Activated T-helper 17 cell treated with anti-CD3 and anti-CD28 coated beads, Interleukin-2, amount 50 U/mL, for 72 hours (primary cell): ENCODE measurements around the gene CACNG8. TPM values are rescaled to one million over a fixed set of nuclear protein-coding genes. Genes with fewer than 3 reads are reported as not detected.

Source experiments
- ATAC-seq: fragments of 150-1000 bp; cut with Tn5 transposase; replicated peaks from 2 replicates; pipeline ENCODE4 v1.10.0; 2021; ENCODE audit warnings: mild to moderate bottlenecking, moderate library complexity
- H3K27ac Mint-ChIP-seq: one replicate; pipeline ENCODE4 v1.8.0; 2022; ENCODE audit warnings: mixed read lengths
- H3K27me3 Mint-ChIP-seq: one replicate; pipeline ENCODE4 v1.8.0; 2022; ENCODE audit warnings: mixed read lengths
- H3K36me3 Mint-ChIP-seq: one replicate; pipeline ENCODE4 v1.8.0; 2022; ENCODE audit warnings: low read depth, mild to moderate bottlenecking, mixed read lengths
- H3K4me1 Mint-ChIP-seq: one replicate; pipeline ENCODE4 v1.8.0; 2022; ENCODE audit warnings: mixed read lengths
- H3K4me3 Mint-ChIP-seq: one replicate; pipeline ENCODE4 v1.8.0; 2022; ENCODE audit warnings: mild to moderate bottlenecking, mixed read lengths
- H3K9me3 Mint-ChIP-seq: one replicate; pipeline ENCODE4 v1.8.0; 2022; ENCODE audit warnings: mixed read lengths
- total RNA-seq, 2 donors: library from RNA; stranded (reverse); gene quantifications; one replicate each; pipeline ENCODE4 v1.2.3, GENCODE V29; 2022

CACNG8 gene
- total RNA-seq, 2 donors from 2014 or later: 0.05 TPM; not detected in 1

- Mint-ChIP-seq H3K4me1 (no peaks in the 10 kb centered on the region), H3K27ac (no peak overlapping the region), H3K27me3 (peaks cover 42% of the 10 kb centered on the region), H3K36me3 (no peaks in the 10 kb centered on the region), H3K4me3 (no peak overlapping the region), H3K9me3 (no peaks in the 10 kb centered on the region)
- no peak for ATAC-seq
Observed at GRCh38 chr19:53993448-53993847, 30.7 kb downstream of the CACNG8 start.

- no peak overlapping the region for H3K4me3 Mint-ChIP-seq
- H3K36me3 Mint-ChIP-seq: no peaks in the 10 kb centered on the region
- no peak overlapping the region for H3K27ac Mint-ChIP-seq
- no peaks in the 10 kb centered on the region for H3K9me3 Mint-ChIP-seq
- ATAC-seq: peak; percentile 19
- no peaks in the 10 kb centered on the region for H3K4me1 Mint-ChIP-seq
- peaks cover 48% of the 10 kb centered on the region for H3K27me3 Mint-ChIP-seq
Observed at GRCh38 chr19:53994811-53995210, 32.1 kb downstream of the CACNG8 start.

DNA sequence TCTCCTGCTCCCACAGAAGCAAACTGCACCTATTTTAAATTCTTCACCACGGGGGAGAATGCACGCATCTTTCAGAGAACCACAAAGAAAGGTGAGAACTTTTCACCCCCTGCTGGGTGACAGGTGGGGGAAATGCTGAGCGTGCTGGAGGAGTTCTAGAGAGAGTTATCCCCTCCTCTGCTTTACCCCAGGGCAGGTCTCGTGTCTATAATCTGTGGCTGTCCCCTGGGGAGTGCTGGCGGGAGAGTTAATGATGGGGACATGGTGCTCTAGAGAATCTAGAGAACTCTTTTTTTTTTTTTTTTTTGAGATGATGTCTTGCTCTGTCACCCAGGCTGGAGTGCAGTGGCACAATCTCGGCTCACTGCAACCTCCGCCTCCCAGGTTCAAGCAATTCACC is 35.5 kb downstream of the CACNG8 start:
- Mint-ChIP-seq H3K27ac (no peak overlapping the region), H3K36me3 (no peaks in the 10 kb centered on the region), H3K27me3 (peaks cover 49% of the 10 kb centered on the region), H3K9me3 (no peaks in the 10 kb centered on the region), H3K4me3 (no peak overlapping the region), H3K4me1 (no peaks in the 10 kb centered on the region)
- no peak for ATAC-seq

- Mint-ChIP-seq H3K9me3 (no peaks in the 10 kb centered on the region), H3K27me3 (peaks cover 34% of the 10 kb centered on the region), H3K4me3 (no peak overlapping the region), H3K27ac (no peak overlapping the region), H3K36me3 (no peaks in the 10 kb centered on the region), H3K4me1 (no peaks in the 10 kb centered on the region)
- no peak for ATAC-seq
Observed at GRCh38 chr19:53999694-54000093, 37.0 kb downstream of the CACNG8 start.

GRCh38 chr19:54001496-54001895 is 38.8 kb downstream of the CACNG8 start:
- no peak for ATAC-seq
- H3K27me3 Mint-ChIP-seq: peaks cover 19% of the 10 kb centered on the region
- H3K9me3 Mint-ChIP-seq: no peaks in the 10 kb centered on the region
- no peak overlapping the region for H3K27ac Mint-ChIP-seq
- H3K36me3 Mint-ChIP-seq: no peaks in the 10 kb centered on the region
- H3K4me1 Mint-ChIP-seq: no peaks in the 10 kb centered on the region
- H3K4me3 Mint-ChIP-seq: no peak overlapping the region

- H3K36me3 Mint-ChIP-seq: no peaks in the 10 kb centered on the region
- H3K27ac Mint-ChIP-seq: no peak overlapping the region
- peaks cover 18% of the 10 kb centered on the region for H3K27me3 Mint-ChIP-seq
- no peak overlapping the region for H3K4me3 Mint-ChIP-seq
- no peaks in the 10 kb centered on the region for H3K4me1 Mint-ChIP-seq
- H3K9me3 Mint-ChIP-seq: no peaks in the 10 kb centered on the region
- no peak for ATAC-seq
Observed at GRCh38 chr19:54002495-54003315, 40.0 kb downstream of the CACNG8 start.

DNA sequence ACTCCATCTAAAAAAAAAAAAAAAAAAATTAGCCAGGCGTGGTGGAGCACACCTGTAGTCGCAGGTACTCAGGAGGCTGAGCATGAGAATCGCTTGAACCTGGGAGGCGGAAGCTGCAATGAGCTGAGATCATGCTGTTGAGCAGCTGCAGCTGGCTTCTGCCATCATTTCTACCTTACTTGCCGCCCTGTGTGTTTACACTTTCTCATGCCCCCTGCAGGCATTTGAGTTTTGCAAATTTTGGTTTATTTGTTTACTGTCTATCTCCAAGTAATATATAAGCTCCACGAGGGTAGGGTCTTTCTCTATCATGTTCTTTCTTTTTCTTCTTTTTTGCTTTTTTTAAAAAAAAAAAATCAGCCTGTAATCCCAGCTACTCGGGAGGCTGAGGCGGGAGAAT is 46.7 kb downstream of the CACNG8 start:
- Mint-ChIP-seq H3K4me3 (no peak overlapping the region), H3K4me1 (peaks cover 4% of the 10 kb centered on the region)

GRCh38 chr19:54010474-54010873 is 47.7 kb downstream of the CACNG8 start:
- Mint-ChIP-seq H3K4me3 (no peak overlapping the region), H3K9me3 (no peaks in the 10 kb centered on the region), H3K27ac (no peak overlapping the region), H3K4me1 (peaks cover 4% of the 10 kb centered on the region), H3K36me3 (no peaks in the 10 kb centered on the region), H3K27me3 (peaks cover 24% of the 10 kb centered on the region)
- no peak for ATAC-seq

More for the DNA sequence above, 46.7 kb downstream of the CACNG8 start:
- H3K27ac Mint-ChIP-seq: no peak overlapping the region
- no peaks in the 10 kb centered on the region for H3K9me3 Mint-ChIP-seq
- ATAC-seq: no peak
- no peaks in the 10 kb centered on the region for H3K36me3 Mint-ChIP-seq
- H3K27me3 Mint-ChIP-seq: peaks cover 21% of the 10 kb centered on the region

DNA sequence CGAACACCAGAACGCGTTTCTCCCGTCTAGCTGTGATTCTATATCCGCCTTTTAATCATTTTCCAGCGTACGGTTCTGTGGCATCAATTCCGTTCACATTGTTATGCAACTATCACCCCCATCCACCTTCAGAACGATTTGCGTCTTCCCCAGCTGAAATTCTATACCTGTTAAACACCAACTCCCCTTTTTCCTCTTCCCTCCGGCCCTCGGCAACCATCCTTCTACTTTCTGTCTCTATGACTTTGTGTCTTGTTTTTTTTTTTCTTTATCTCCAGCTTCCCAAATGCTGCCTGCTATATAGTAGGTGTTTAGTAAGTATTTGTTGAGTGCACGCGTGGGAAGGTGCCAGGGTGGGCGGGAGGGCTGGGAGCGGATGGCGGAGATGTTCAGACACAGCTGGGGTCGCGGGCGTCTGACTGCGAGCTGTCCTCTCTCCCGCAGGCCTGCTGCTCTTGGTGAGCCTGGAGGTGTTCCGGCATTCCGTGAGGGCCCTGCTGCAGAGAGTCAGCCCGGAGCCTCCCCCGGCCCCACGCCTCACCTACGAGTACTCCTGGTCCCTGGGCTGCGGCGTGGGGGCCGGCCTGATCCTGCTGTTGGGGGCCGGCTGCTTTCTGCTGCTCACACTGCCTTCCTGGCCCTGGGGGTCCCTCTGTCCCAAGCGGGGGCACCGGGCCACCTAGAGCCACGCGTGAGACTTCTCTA is 48.9 kb downstream of the CACNG8 start:
- Mint-ChIP-seq H3K27ac (no peak overlapping the region), H3K9me3 (no peaks in the 10 kb centered on the region), H3K36me3 (no peaks in the 10 kb centered on the region), H3K27me3 (peaks cover 32% of the 10 kb centered on the region), H3K4me3 (no peak overlapping the region), H3K4me1 (peaks cover 4% of the 10 kb centered on the region)
- no peak for ATAC-seq

DNA sequence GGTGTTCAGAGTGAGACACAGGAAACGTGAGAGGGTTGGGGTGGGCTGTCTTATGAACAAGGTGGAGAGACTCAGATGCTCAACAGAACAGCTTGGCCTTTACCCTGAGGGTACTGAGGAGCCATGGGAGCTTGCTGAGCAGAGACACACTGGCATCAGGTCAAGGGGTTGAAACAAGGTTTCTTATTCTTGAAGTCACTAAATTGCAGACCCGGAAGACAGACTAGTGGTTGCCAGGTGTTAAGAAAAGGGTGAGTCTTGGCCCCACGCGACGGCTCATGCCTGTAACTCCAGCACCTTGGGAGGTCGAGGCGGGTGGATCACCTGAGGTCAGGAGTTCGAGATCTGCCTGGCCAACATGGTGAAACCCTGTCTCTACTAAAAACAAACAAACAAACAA is 51.1 kb downstream of the CACNG8 start:
- H3K27me3 Mint-ChIP-seq: peaks cover 34% of the 10 kb centered on the region
- ATAC-seq: no peak
- H3K27ac Mint-ChIP-seq: no peak overlapping the region
- no peaks in the 10 kb centered on the region for H3K9me3 Mint-ChIP-seq
- peaks cover 4% of the 10 kb centered on the region for H3K4me1 Mint-ChIP-seq
- H3K36me3 Mint-ChIP-seq: no peaks in the 10 kb centered on the region
- H3K4me3 Mint-ChIP-seq: no peak overlapping the region

GRCh38 chr19:54014920-54015560 is 52.3 kb downstream of the CACNG8 start:
- Mint-ChIP-seq H3K4me1 (peaks cover 4% of the 10 kb centered on the region), H3K27ac (no peak overlapping the region), H3K9me3 (no peaks in the 10 kb centered on the region), H3K36me3 (no peaks in the 10 kb centered on the region), H3K4me3 (no peak overlapping the region), H3K27me3 (peaks cover 34% of the 10 kb centered on the region)
- ATAC-seq: no peak

DNA sequence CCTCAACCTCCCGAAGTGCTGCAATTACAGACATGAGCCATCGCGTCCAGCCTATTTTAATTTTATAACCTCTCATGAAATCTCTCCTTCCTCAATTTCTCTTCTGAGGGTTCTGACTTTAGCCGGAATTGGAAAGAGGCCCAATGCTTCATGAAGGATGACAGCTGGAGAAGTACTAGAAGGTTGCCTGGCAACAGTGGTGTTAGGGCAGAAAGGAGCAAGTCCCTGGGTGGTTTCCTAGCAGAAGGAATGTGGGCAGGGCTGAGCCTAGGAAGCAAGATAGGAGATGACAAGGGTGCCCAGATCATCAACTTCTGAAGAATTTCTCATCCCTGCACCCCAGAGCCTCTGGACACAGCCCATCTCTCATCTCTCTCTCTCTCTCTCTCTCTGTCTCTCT is 54.5 kb downstream of the CACNG8 start:
- H3K27ac Mint-ChIP-seq: no peak overlapping the region
- no peak overlapping the region for H3K4me3 Mint-ChIP-seq
- ATAC-seq: no peak
- H3K27me3 Mint-ChIP-seq: peaks cover 30% of the 10 kb centered on the region
- no peaks in the 10 kb centered on the region for H3K36me3 Mint-ChIP-seq
- no peaks in the 10 kb centered on the region for H3K4me1 Mint-ChIP-seq
- H3K9me3 Mint-ChIP-seq: no peaks in the 10 kb centered on the region

GRCh38 chr19:54021363-54021762 is 58.6 kb downstream of the CACNG8 start:
- no peak for ATAC-seq
- H3K9me3 Mint-ChIP-seq: no peaks in the 10 kb centered on the region
- H3K4me3 Mint-ChIP-seq: no peak overlapping the region
- no peak overlapping the region for H3K27ac Mint-ChIP-seq
- no peaks in the 10 kb centered on the region for H3K4me1 Mint-ChIP-seq
- peaks cover 15% of the 10 kb centered on the region for H3K27me3 Mint-ChIP-seq
- H3K36me3 Mint-ChIP-seq: no peaks in the 10 kb centered on the region

DNA sequence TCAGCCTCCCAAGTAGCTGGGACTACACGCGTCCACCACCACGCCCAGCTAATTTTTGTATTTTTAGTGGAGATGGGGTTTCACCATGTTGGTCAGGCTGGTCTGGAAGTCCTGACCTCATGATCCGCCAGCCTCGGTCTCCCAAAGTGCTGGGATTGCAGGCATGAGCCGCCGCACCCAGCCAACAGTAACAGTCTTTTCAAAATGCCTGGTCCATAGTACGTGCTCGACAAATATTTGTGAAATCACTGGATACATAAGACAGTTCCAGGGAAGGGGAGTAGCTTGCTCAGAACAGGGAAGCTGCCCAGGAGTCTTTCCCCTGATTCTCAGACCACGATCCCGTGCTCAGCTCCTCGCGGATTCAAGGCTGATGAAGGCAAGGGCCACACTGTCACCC is 59.2 kb downstream of the CACNG8 start:
- ATAC-seq: no peak
- H3K4me1 Mint-ChIP-seq: no peaks in the 10 kb centered on the region
- H3K27me3 Mint-ChIP-seq: peaks cover 12% of the 10 kb centered on the region
- no peak overlapping the region for H3K4me3 Mint-ChIP-seq
- H3K9me3 Mint-ChIP-seq: no peaks in the 10 kb centered on the region
- H3K36me3 Mint-ChIP-seq: no peaks in the 10 kb centered on the region
- H3K27ac Mint-ChIP-seq: no peak overlapping the region

- H3K27ac Mint-ChIP-seq: no peak overlapping the region
- H3K36me3 Mint-ChIP-seq: no peaks in the 10 kb centered on the region
- peaks cover 5% of the 10 kb centered on the region for H3K27me3 Mint-ChIP-seq
- ATAC-seq: no peak
- no peak overlapping the region for H3K4me3 Mint-ChIP-seq
- no peaks in the 10 kb centered on the region for H3K9me3 Mint-ChIP-seq
- H3K4me1 Mint-ChIP-seq: no peaks in the 10 kb centered on the region
Observed at GRCh38 chr19:54023191-54023590, 60.5 kb downstream of the CACNG8 start.
